ENCODE data around the gene NT5DC3.

The NT5DC3 gene

GRCh38 chr12:103755425-103755824 lies 85.6 kb downstream of the NT5DC3 start:
- no peak overlapping the region for H3K4me3 ChIP-seq (ENCODE audit: low read depth, low read length)
- no peak for TF ChIP-seq CTCF (IDR thresholded peaks at IDR 0.05; ENCODE audit: borderline replicate concordance, insufficient read depth, low read depth, low read length)

- no peak overlapping the region for H3K4me3 ChIP-seq (ENCODE audit: low read depth, low read length)
- TF ChIP-seq CTCF (IDR thresholded peaks at IDR 0.05; ENCODE audit: borderline replicate concordance, insufficient read depth, low read depth, low read length) = no peak
These were observed 89.4 kb downstream of the NT5DC3 start for GRCh38 chr12:103751600-103751999.

- peak; percentile 49; the same call in 1 of the 2 replicates for TF ChIP-seq CTCF (IDR thresholded peaks at IDR 0.05; ENCODE audit: borderline replicate concordance, insufficient read depth, low read depth, low read length)
- H3K4me3 ChIP-seq (ENCODE audit: low read depth, low read length) = no peak overlapping the region
These were observed 89.9 kb downstream of the NT5DC3 start for GRCh38 chr12:103751171-103751570.

- H3K4me3 ChIP-seq (ENCODE audit: low read depth, low read length) = no peak overlapping the region
- no peak for TF ChIP-seq CTCF (IDR thresholded peaks at IDR 0.05; ENCODE audit: borderline replicate concordance, insufficient read depth, low read depth, low read length)
These were observed 92.2 kb downstream of the NT5DC3 start for GRCh38 chr12:103748875-103749274.

- no peak overlapping the region for H3K4me3 ChIP-seq (ENCODE audit: low read depth, low read length)
These were observed 93.0 kb downstream of the NT5DC3 start for GRCh38 chr12:103748002-103748401.

GRCh38 chr12:103745962-103746361 lies 95.1 kb downstream of the NT5DC3 start:
- H3K4me3 ChIP-seq (ENCODE audit: low read depth, low read length) = no peak overlapping the region
- TF ChIP-seq CTCF (IDR thresholded peaks at IDR 0.05; ENCODE audit: borderline replicate concordance, insufficient read depth, low read depth, low read length) = no peak

More at GRCh38 chr12:103748002-103748401, 93.0 kb downstream of the NT5DC3 start:
- TF ChIP-seq CTCF (IDR thresholded peaks at IDR 0.05; ENCODE audit: borderline replicate concordance, insufficient read depth, low read depth, low read length) = no peak

GRCh38 chr12:103743788-103744187 lies 97.2 kb downstream of the NT5DC3 start:
- no peak overlapping the region for H3K4me3 ChIP-seq (ENCODE audit: low read depth, low read length)
- no peak for TF ChIP-seq CTCF (IDR thresholded peaks at IDR 0.05; ENCODE audit: borderline replicate concordance, insufficient read depth, low read depth, low read length)

Data from GM12875 (cell line).